Measurements from ENCODE around the gene SLC25A3.
"Not testable (repeated sequence)": the region's sequence is repeated elsewhere in the genome, so short reads cannot be mapped to it uniquely, and the experiment has no call there.

SLC25A3 gene

GRCh38 chr12:98595243-98595988 lies 1.9 kb downstream of the SLC25A3 start:
- no peak for DNase-seq

DNA sequence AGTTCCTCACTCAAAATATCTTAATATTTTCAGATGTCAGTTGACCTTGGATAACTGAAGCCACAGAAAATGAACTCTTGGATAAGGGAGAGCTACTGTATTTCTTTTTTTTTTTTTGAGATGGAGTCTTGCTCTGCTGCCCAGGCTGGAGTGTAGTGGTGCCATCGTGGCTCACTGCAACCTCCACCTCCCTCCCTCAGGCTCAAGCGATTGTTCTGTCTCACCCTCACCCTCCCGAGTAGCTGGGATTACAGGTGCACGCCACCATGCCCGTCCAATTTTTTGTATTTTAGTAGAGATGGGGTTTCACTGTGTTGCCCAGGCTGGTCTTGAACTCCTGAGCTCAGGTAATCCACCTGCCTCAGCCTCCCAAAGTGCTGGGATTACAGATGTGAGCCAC lies 3.8 kb downstream of the SLC25A3 start:
- DNase-seq: not testable (repeated sequence)

DNA sequence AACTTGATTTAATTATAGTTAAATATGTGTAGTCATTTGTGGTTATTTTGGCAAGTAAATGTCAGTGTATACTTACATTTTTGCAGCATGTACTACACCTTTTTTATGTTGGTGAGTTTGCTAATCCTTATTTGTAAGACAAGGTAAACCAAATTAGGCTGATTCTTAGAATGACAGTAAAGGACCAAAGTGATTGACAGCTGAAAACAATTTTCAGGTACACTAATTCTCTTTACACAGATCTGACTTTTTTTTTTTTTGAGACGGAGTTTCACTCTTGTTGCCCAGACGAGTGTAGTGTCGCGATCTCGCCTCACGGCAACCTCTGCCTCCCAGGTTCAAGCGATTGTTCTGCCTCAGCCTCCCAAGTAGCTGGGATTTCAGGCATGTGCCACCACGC lies 8.4 kb downstream of the SLC25A3 start:
- no peak for DNase-seq

- peak; percentile 29 for DNase-seq
Measured at GRCh38 chr12:98606359-98606988, 13.0 kb downstream of the SLC25A3 start.

DNA sequence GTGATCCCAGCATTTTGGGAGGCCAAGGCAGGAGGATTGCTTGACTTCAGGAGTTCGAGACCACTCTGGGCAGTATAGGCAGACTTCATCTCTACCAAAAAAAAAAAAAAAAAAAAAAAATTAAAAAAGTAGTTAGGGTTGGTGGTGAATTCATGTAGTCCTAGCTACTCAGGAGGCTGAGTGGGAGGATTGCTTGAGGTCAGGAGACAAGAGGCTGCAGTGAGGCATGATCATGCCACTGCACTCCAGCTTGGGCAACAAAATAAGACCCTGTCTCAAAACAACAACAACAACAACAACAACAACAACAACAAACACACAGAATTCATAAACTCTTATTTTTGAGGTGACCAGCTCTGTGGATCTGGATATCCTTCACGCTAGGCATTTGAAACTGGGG lies 17.1 kb downstream of the SLC25A3 start:
- no peak for DNase-seq

DNA sequence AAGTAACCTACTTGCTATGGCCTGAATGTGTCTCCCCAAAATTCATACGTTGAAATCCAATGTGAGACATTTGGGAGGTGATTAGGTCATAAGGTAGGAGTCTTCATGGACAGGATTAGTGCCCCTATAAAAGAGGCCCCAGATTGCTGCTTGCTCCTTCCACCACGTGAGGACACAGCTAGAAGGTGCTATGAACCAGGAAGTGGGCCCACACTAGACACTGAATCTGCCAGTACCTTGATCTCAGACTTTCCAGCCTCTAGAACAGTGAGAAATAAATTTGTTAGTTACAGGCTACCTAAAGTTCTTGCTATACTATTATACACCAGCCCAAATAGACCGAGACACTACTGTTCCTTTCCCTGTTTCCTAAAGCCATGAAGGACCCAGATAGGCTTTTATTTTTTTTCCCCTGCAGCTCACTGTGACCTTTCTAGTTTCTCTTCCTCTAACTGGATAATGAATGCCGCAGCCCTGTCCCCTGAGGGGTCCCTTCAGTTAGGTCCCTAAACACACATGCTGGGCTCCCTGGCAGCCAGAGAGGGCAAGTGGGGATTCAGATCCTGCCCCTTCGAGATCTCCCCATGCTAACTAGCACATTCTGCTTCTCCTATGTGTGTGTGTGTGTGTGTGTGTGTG lies 19.3 kb downstream of the SLC25A3 start:
- DNase-seq: peak; percentile 47

- DNase-seq: peak; percentile 86
Measured at GRCh38 chr12:98618952-98619351, 25.5 kb downstream of the SLC25A3 start.

- no peak for DNase-seq
Measured at GRCh38 chr12:98635657-98636323, 42.3 kb downstream of the SLC25A3 start.

GRCh38 chr12:98637068-98637467 lies 43.6 kb downstream of the SLC25A3 start:
- DNase-seq: no peak

- DNase-seq: no peak
Measured at GRCh38 chr12:98638009-98638408, 44.5 kb downstream of the SLC25A3 start.

GRCh38 chr12:98639491-98639890 lies 46.0 kb downstream of the SLC25A3 start:
- no peak for DNase-seq

GRCh38 chr12:98642801-98643200 lies 49.3 kb downstream of the SLC25A3 start:
- DNase-seq: not testable (repeated sequence)

- no peak for DNase-seq
Measured at GRCh38 chr12:98644433-98644711, 50.9 kb downstream of the SLC25A3 start.

GRCh38 chr12:98644712-98645571 lies 51.5 kb downstream of the SLC25A3 start, which contains the start of the genes APAF1 and IKBIP:
APAF1 (plus strand) TSS chr12:98645290; CDS start chr12:98648360, 3,070 bp downstream.
IKBIP (minus strand) TSS chr12:98644788; CDS start chr12:98644701, 87 bp downstream.
- peak; percentile 99 for DNase-seq

DNA sequence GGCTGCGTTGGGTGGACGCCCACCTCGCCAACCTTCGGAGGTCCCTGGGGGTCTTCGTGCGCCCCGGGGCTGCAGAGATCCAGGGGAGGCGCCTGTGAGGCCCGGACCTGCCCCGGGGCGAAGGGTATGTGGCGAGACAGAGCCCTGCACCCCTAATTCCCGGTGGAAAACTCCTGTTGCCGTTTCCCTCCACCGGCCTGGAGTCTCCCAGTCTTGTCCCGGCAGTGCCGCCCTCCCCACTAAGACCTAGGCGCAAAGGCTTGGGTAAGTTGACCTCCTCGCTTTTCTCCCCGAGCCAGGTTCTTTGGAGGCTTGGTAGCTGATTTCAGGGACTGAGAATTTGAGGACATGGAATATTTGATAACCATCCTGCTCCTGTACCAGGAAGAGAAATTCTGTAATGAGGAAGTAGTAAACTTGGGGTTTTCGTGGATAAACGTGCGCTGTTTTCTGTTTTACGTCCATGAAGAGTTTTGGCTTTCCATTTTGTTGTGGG lies 52.1 kb downstream of the SLC25A3 start:
- peak; percentile 55 for DNase-seq

DNA sequence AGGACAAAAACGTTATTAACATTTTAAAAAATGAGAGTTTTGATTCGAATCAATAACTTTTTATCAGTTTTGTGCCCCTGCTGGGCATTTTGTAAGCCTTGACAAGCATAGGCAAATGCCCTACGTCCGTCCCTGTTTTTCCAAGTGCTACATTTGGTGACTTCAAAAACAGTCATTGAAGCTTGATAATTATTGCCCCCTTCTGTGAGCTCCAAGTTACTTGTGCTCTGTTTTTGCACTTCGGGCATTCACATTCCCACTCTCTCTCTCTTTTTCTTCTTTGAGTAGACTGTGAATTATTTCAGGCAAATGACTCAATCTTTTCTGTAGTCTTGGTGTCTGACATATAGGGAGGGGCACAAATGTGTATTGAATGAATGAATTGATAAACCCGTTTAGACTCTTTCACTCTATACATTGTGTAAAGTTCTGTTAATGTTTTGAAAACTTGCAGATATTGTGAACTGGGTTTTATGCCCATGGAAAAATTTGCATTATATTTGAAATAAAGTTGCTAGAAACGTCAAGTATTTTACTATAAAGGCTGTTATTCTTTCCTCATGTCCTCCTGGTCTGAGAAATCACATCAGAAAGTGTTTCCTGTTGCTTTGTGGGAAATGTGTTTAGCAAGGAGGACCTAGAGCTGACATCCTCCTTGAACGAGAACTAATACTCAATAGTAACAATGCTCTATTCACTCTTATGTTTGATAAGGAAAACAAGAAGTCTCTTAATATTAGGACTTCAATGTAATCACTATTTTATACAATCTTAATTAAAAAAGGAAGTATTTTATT lies 53.0 kb downstream of the SLC25A3 start:
- DNase-seq: peak; percentile 31

- DNase-seq: no peak
Measured at GRCh38 chr12:98651328-98651727, 57.8 kb downstream of the SLC25A3 start.

DNA sequence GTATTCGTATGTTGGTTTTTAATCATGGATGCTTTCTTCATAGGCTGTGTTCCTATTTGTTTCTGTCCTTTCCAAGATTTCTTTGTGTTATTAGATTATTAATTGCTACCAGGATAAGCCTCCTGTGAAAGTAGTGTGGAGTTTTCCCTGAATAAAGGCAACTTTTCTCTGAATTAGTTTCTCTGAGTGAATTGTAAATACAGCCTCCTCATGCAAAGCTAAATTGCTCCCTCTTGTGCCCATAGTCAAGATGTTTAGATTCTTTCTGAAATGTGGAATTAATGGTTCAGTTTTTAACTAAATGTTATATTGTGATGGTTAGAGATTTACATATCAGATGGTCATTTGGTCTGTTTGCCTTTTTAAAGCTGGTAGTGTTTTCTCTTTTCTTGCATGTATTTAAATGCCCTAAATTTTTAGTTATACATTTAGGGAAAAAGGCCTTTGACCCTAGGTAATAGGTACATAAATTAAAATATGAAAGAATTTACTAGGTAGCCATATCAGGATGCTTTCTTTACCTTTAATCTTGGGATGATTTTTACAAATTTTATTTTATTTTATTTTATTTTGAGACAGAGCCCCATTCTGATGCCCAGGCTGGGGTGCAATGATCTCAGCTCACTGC lies 60.5 kb downstream of the SLC25A3 start:
- DNase-seq: peak; percentile 77

Data from suppressor macrophage treated with lipopolysaccharide for 4 hours (primary cell).